Transverse colon (tissue), 4 donors: ENCODE measurements around the gene NRIP3.

Experiments used
- CTCF ChIP-seq, 5 experiments: fragments of 200-600 bp in 3 of 5; fragments of 450-650 bp in 2 of 5; sonication (generic) in 3 of 5; IDR thresholded peaks; 1 replicate in 2 of 5; 2 replicates in 3 of 5; pipeline ENCODE4 v1.5.1; 2016 to 2017; ENCODE audit warnings: antibody characterized with exemption in 5 of 5, inconsistent platforms in 3 of 5, mild to moderate bottlenecking in 2 of 5, moderate library complexity in 1 of 5
- EP300 ChIP-seq: sonication (generic); formaldehyde crosslinking; IDR thresholded peaks from one replicate; pipeline ENCODE4 v1.6.1; 2017; ENCODE audit warnings: antibody characterized with exemption, low read depth
- POLR2A ChIP-seq: fragments of 450-650 bp; IDR thresholded peaks from one replicate; pipeline ENCODE4 v1.6.1; 2016; ENCODE audit warnings: antibody characterized with exemption, mild to moderate bottlenecking, moderate library complexity
- POLR2AphosphoS5 ChIP-seq, 3 donors: sonication (generic); formaldehyde crosslinking; IDR thresholded peaks; one replicate each; pipeline ENCODE4 v1.6.1; 2016; ENCODE audit warnings: antibody characterized with exemption in 3 of 3

- TF ChIP-seq CTCF (IDR thresholded peaks at IDR 0.05), result no peak
- TF ChIP-seq POLR2AphosphoS5 (IDR thresholded peaks at IDR 0.05), result no peak
- TF ChIP-seq EP300, result no peak
- TF ChIP-seq POLR2A, result no peak
These were observed 71.1 kb downstream of the NRIP3 start, which contains the start of gene C11orf16 for GRCh38 chr11:8932564-8933180.
